Mesenteric fat pad (tissue), 1 donor: ENCODE data around the gene TUBGCP5. TPM values are rescaled to one million over a fixed set of nuclear protein-coding genes. Genes with fewer than 3 reads are reported as not detected.

Experiments
- DNase-seq: peaks from one replicate; pipeline ENCODE4 v3.0.0-alpha.2; 2020; ENCODE audit warnings: low spot score
- total RNA-seq: library from RNA; stranded (reverse); fragmentation: NEBNext Ultra II Directional; extraction: Animal tissue kit (Norgen Biotek cat#: 25700); gene quantifications from one replicate; pipeline ENCODE4 v1.2.1, GENCODE V29; 2021
- donor health status: DM: yes; HTN: yes; CAD: no.

The TUBGCP5 gene
- total RNA-seq, 1 donor from 2014 or later = 16.3 TPM

- no peak for DNase-seq
Observed at GRCh38 chr15:22979238-22980188, 59.9 kb downstream of the TUBGCP5 start.

GRCh38 chr15:22978691-22979237, 60.6 kb downstream of the TUBGCP5 start:
- no peak for DNase-seq

GRCh38 chr15:22974745-22975144, 64.6 kb downstream of the TUBGCP5 start:
- DNase-seq = no peak

- no peak for DNase-seq
Observed at GRCh38 chr15:22973987-22974386, 65.4 kb downstream of the TUBGCP5 start.

GRCh38 chr15:22973286-22973685, 66.1 kb downstream of the TUBGCP5 start:
- DNase-seq = no peak

GRCh38 chr15:22969489-22969888, 69.9 kb downstream of the TUBGCP5 start:
- no peak for DNase-seq

- no peak for DNase-seq
Observed at GRCh38 chr15:22968366-22968765, 71.0 kb downstream of the TUBGCP5 start.

GRCh38 chr15:22967084-22967770, 72.1 kb downstream of the TUBGCP5 start:
- DNase-seq = no peak

GRCh38 chr15:22966321-22967083, 72.9 kb downstream of the TUBGCP5 start:
- no peak for DNase-seq

GRCh38 chr15:22963641-22964040, 75.7 kb downstream of the TUBGCP5 start:
- DNase-seq = no peak

- no peak for DNase-seq
Observed at GRCh38 chr15:22962611-22963010, 76.8 kb downstream of the TUBGCP5 start.

GRCh38 chr15:22961762-22962161, 77.6 kb downstream of the TUBGCP5 start:
- DNase-seq = no peak

- no peak for DNase-seq
Observed at GRCh38 chr15:22960556-22960955, 78.8 kb downstream of the TUBGCP5 start.

- DNase-seq = no peak
Observed at GRCh38 chr15:22960126-22960525, 79.2 kb downstream of the TUBGCP5 start.

GRCh38 chr15:22959321-22960101, 79.9 kb downstream of the TUBGCP5 start:
- no peak for DNase-seq

GRCh38 chr15:22958487-22959280, 80.7 kb downstream of the TUBGCP5 start:
- no peak for DNase-seq

GRCh38 chr15:22956978-22957260, 82.5 kb downstream of the TUBGCP5 start:
- DNase-seq = no peak

GRCh38 chr15:22956257-22956977, 83.0 kb downstream of the TUBGCP5 start:
- DNase-seq = no peak

GRCh38 chr15:22955544-22956119, 83.7 kb downstream of the TUBGCP5 start:
- no peak for DNase-seq
